22Rv1 (cell line): Measurements from ENCODE around the gene TTLL7.

Experiments used
- H3K27ac ChIP-seq: fragments of 450-650 bp; 2 replicates; pipeline ENCODE4 v1.5.1; 2017
- CTCF ChIP-seq: fragments of 450-650 bp; IDR thresholded peaks from 2 replicates; pipeline ENCODE4 v1.5.1; 2017; ENCODE audit warnings: mild to moderate bottlenecking
- ZFX ChIP-seq: fragments of 450-650 bp; IDR thresholded peaks from 2 replicates; pipeline ENCODE4 v1.6.1; 2017; ENCODE audit warnings: antibody characterized with exemption, borderline replicate concordance

The TTLL7 gene

DNA sequence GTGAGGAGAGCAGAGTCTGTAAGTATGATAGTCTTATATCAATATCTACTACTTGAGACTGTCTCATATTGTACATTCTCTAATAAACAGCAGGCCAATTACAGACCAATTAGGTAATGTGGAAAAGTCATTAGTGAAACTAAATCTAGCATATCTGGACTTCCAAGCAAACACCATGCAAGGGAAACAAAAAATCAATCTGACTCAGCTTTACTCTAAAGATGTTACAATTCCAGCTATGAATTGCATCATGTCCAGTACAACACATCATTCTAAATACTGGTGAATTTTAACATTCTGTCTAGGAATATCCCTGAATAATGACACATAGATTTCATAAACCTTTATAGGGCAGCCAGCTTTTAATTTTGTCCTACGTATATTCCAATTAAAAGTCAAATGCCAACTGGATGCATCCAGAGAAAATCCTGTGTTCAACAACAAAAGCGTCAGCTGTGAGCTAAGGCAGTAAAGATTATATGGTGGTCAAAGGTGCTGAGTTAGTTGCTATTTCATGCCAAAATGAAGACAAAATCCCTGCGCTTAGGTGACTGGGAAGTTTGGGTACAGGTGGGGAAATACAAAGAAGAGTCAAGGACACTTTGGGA, 159.3 kb downstream of the TTLL7 start:
- TF ChIP-seq ZFX (no peak), CTCF (no peak)

GRCh38 chr1:83838573-83838972, 160.4 kb downstream of the TTLL7 start:
- no peak overlapping the region for H3K27ac ChIP-seq
- TF ChIP-seq CTCF, result no peak
- no peak for TF ChIP-seq ZFX

More for the DNA sequence above, 159.3 kb downstream of the TTLL7 start:
- no peak overlapping the region for H3K27ac ChIP-seq

DNA sequence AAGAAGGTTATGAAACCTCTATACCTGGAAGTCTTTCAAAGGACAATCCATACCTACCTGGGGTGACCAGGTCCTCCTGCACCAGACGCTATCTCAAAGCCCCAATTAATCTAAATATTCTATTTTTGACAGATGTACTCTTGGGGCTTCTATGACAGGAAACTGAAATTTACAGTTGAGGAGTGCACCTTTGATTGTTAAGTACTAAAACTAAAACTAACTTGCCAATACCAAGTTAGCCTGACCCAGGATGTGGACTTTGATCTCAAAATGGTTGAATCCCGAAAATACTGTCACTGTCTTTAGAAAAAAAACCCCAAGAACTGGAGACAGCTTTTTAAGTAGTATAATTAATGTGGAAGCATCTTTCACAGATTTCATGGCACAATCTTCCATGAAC, 162.4 kb downstream of the TTLL7 start:
- TF ChIP-seq CTCF (no peak), ZFX (no peak)
- no peak overlapping the region for H3K27ac ChIP-seq

DNA sequence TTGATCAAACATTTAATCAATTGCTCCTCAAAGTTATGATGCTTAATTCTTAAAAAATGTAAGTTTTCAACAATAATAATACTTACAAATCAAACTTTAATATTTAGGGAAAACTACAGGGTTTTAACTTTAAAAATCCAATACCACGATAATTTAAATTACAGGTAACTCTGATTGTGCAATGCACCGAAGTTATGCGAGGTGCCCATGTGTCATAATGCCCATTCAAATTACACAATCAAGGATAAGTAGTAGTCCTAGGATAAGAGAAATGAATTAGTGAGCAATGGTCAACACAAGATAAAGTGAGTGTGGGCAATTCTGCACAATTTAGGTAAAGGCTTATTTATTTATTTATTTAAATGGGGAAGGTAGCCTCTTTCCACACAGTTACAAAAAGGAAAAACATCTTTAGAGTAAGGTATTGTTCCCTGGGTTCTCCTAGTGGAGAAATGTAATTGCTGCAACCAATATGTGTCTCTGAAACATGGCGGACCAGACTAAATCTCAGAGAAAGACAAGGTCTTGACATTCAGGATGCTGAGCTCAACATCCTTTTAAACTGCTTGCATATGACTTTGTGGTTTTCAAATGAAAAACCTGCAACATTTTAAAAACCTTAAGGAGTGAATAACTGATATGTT, 164.2 kb downstream of the TTLL7 start:
- H3K27ac ChIP-seq, result no peak overlapping the region
- TF ChIP-seq CTCF (no peak), ZFX (no peak)

DNA sequence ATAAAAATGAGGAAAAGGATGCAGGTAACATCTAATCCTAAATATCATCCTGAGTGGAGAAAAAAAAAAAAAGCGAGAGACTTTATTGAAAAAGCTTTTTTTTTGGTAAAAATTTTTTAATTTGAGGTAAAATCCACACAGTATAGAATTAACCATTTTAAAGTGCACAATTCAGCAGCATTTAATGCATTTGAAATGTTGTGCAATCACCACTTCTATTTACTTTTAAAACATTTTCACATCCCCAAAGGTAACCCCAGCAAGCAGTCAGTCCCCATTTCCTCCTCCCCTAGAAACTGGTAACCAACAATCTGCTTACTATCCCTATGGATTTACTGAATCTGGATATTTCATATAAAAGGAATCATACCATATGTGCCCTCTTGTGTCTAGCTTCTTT, 166.7 kb downstream of the TTLL7 start:
- TF ChIP-seq ZFX (no peak), CTCF (no peak)
- H3K27ac ChIP-seq, result no peak overlapping the region

DNA sequence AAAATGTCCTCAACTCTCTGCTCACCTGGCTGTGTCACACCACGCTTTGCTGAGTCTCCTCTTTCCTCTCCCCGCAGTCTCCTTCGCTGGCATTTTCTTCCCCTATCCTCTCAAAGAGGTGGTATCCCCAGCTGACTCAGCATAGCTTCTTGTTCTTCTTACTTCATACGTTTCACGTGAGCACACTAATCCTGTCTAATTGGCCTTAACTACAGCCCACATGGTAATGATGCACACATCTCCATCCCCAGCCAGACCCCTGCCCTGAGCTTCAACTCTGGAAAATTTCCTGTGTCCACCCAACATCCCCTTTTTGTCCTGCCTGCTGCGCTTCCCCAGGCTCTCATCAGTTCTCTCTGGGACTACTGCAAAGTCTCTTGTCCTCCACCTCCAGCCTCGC, 169.8 kb downstream of the TTLL7 start:
- TF ChIP-seq ZFX (no peak), CTCF (no peak)

GRCh38 chr1:83828456-83828855, 170.5 kb downstream of the TTLL7 start:
- no peak overlapping the region for H3K27ac ChIP-seq
- TF ChIP-seq ZFX (no peak), CTCF (no peak)

More for the DNA sequence above, 169.8 kb downstream of the TTLL7 start:
- no peak overlapping the region for H3K27ac ChIP-seq
